ENCODE measurements around the gene ARHGAP6. TPM values are rescaled to one million over a fixed set of nuclear protein-coding genes. Genes with fewer than 3 reads are reported as not detected.
A peak's percentile ranks its signal among the peaks of the same experiment; 100 is the strongest.

Gene ARHGAP6
- total and polyA plus RNA-seq, 9 of the 15 experiments (the other 6 are each of a cell fraction or from before 2014, with no cell fraction given), result 12.5 to 63.6 (median 41.8) TPM

DNA sequence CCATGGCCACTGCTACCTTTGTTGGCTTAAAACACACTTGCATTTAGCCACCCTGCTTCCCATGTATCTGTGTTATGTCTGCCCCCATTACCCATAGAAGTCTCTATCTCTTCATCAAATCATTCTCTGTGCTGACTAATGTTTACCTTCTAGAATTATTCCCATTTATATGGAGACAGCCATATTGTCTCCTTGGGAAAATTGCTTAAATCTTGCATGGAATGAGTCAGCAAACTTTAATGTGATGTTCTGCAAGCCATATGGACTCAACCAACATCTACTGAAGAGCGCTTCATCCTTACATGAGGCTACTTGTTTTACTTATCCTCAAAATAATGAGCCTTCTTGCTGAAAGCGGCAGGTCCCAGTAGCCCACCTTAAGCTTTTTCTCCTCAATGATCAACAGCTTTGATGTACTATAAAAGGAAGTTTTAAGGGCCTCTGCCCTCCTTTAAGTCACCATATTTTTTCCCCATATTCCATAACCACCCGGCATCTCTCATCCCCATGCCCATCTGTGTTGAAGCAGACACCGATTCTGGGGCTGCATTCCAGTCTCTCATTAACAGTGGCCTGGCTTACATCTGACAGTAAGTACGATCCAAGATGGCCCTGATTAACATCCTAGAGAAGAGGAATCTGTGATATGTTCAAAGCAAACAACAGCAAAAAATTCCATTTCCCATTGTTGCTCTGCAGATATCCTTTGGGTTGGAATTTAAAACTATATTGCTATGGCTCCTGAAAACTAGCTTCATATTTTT lies 130.4 kb downstream of the ARHGAP6 start (continued):
- TF ChIP-seq, protein P1, sequence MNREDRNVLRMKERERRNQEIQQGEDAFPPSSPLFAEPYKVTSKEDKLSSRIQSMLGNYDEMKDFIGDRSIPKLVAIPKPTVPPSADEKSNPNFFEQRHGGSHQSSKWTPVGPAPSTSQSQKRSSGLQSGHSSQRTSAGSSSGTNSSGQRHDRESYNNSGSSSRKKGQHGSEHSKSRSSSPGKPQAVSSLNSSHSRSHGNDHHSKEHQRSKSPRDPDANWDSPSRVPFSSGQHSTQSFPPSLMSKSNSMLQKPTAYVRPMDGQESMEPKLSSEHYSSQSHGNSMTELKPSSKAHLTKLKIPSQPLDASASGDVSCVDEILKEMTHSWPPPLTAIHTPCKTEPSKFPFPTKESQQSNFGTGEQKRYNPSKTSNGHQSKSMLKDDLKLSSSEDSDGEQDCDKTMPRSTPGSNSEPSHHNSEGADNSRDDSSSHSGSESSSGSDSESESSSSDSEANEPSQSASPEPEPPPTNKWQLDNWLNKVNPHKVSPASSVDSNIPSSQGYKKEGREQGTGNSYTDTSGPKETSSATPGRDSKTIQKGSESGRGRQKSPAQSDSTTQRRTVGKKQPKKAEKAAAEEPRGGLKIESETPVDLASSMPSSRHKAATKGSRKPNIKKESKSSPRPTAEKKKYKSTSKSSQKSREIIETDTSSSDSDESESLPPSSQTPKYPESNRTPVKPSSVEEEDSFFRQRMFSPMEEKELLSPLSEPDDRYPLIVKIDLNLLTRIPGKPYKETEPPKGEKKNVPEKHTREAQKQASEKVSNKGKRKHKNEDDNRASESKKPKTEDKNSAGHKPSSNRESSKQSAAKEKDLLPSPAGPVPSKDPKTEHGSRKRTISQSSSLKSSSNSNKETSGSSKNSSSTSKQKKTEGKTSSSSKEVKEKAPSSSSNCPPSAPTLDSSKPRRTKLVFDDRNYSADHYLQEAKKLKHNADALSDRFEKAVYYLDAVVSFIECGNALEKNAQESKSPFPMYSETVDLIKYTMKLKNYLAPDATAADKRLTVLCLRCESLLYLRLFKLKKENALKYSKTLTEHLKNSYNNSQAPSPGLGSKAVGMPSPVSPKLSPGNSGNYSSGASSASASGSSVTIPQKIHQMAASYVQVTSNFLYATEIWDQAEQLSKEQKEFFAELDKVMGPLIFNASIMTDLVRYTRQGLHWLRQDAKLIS (CRISPR knock-in tag; IDR thresholded peaks at IDR 0.05), result no peak
- TF ChIP-seq ZNF316 (IDR thresholded peaks at IDR 0.05), result peak; percentile 62; the same call in 1 of the 2 replicates
- TF ChIP-seq, protein P2, sequence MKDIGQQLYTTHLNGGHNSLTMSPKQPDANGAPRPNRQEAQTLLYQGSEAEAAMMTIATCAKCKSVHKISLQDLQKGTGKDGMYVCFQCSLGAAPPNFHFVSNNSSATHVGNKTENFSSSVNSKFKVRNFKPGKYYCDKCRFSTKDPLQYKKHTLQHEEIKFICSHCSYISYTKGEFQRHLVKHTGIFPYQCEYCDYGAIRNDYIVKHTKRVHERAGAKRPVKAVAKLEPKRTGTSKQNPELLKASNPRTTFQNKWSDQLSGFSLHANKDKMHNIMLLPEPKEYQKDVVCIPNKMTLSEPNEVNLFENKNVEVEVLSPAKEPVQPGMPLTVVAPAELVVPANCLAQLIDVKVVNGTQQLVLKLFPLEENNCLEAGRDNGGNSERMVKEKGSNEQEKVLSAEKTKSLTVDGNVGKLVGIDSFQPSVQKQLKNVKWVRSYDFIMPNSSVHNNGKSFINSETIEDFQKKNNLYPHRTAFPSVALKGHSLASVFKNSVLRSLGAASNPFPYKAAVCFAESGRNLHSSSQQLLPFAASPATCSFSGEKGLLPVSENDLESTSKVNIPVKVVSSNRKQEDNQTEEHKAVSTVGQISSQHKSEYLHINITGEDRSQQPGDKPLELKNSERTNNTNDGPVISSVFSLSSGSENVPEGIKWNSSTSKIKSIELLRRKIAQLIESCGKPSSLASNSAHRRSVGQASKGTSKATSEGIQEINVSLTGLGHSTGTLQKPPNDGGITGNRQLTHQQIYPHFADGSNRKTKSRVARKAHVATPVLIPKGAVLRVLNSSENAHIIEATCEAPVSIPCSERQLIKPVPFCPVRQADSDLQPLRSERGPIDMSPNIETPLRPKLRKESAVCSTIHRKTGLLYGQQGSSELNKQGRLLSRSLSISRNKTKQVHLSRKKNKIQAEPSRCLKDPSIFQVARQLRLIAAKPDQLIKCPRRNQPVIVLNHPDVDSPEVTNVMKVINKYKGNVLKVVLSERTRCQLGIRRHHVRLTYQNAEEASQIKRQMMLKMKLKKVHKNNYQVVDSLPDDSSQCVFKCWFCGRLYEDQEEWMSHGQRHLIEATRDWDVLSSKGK (CRISPR knock-in tag; IDR thresholded peaks at IDR 0.05), result no peak
- no peak for TF ChIP-seq RAD51 (IDR thresholded peaks at IDR 0.05; ENCODE audit: borderline replicate concordance, low read depth)
- no peak for TF ChIP-seq ERF (CRISPR knock-in tag; IDR thresholded peaks at IDR 0.05)
- TF ChIP-seq SIX5 (IDR thresholded peaks at IDR 0.05; ENCODE audit: borderline replicate concordance in 1 of 2, insufficient read depth in 1 of 2, low read depth in 1 of 2, low read length in 2 of 2), result no peak
- peak; percentile 44; the same call in 1 of the 2 replicates for TF ChIP-seq NFE2L1 (tag; IDR thresholded peaks at IDR 0.05; ENCODE audit: borderline replicate concordance, low read depth)
- TF ChIP-seq ZC3H8 (IDR thresholded peaks at IDR 0.05), result no peak
- TF ChIP-seq, protein P3, sequence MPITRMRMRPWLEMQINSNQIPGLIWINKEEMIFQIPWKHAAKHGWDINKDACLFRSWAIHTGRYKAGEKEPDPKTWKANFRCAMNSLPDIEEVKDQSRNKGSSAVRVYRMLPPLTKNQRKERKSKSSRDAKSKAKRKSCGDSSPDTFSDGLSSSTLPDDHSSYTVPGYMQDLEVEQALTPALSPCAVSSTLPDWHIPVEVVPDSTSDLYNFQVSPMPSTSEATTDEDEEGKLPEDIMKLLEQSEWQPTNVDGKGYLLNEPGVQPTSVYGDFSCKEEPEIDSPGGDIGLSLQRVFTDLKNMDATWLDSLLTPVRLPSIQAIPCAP (CRISPR knock-in tag; IDR thresholded peaks at IDR 0.05; ENCODE audit: borderline replicate concordance), result no peak
- no peak for TF ChIP-seq HNRNPH1 (optimal IDR thresholded peaks at IDR 0.05; ENCODE audit: low read depth, low read length)
- TF ChIP-seq SP2 (IDR thresholded peaks at IDR 0.05; ENCODE audit: extremely low read depth, low read depth, low read length, poor library complexity, severe bottlenecking), result no peak
- no peak for TF ChIP-seq ETS2 (tag; IDR thresholded peaks at IDR 0.05; ENCODE audit: borderline replicate concordance, poor library complexity, severe bottlenecking)
- peak; percentile 54 for TF ChIP-seq C11orf30 (IDR thresholded peaks at IDR 0.05; ENCODE audit: low read depth)
- TF ChIP-seq, protein P4, sequence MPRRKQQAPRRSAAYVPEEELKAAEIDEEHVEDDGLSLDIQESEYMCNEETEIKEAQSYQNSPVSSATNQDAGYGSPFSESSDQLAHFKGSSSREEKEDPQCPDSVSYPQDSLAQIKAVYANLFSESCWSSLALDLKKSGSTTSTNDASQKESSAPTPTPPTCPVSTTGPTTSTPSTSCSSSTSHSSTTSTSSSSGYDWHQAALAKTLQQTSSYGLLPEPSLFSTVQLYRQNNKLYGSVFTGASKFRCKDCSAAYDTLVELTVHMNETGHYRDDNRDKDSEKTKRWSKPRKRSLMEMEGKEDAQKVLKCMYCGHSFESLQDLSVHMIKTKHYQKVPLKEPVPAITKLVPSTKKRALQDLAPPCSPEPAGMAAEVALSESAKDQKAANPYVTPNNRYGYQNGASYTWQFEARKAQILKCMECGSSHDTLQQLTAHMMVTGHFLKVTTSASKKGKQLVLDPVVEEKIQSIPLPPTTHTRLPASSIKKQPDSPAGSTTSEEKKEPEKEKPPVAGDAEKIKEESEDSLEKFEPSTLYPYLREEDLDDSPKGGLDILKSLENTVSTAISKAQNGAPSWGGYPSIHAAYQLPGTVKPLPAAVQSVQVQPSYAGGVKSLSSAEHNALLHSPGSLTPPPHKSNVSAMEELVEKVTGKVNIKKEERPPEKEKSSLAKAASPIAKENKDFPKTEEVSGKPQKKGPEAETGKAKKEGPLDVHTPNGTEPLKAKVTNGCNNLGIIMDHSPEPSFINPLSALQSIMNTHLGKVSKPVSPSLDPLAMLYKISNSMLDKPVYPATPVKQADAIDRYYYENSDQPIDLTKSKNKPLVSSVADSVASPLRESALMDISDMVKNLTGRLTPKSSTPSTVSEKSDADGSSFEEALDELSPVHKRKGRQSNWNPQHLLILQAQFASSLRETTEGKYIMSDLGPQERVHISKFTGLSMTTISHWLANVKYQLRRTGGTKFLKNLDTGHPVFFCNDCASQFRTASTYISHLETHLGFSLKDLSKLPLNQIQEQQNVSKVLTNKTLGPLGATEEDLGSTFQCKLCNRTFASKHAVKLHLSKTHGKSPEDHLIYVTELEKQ (CRISPR knock-in tag; IDR thresholded peaks at IDR 0.05), result no peak
- TF ChIP-seq PHTF2 (CRISPR knock-in tag; IDR thresholded peaks at IDR 0.05), result no peak
